OCI-LY7 (cell line): ENCODE measurements around the gene LAMA1.

Experiments used
- EZH2phosphoT487 ChIP-seq: fragments of 200-600 bp; sonication (generic); IDR thresholded peaks from 2 replicates; pipeline ENCODE4 v1.6.1; 2018; ENCODE audit warnings: low read depth, borderline replicate concordance, mild to moderate bottlenecking, mixed run types, antibody characterized with exemption, low read length, moderate library complexity, mixed read lengths
- TF ChIP-seq, protein P1 (sequence below): fragments of 200-600 bp; sonication (generic); conservative IDR thresholded peaks from 2 replicates; pipeline ENCODE4 v1.5.1; 2014; ENCODE audit warnings: mild to moderate bottlenecking, antibody characterized with exemption, low read length, moderate library complexity, mixed read lengths

GRCh38 chr18:7133181-7133580 lies 15.6 kb upstream of the LAMA1 start:
- TF ChIP-seq, protein P1, sequence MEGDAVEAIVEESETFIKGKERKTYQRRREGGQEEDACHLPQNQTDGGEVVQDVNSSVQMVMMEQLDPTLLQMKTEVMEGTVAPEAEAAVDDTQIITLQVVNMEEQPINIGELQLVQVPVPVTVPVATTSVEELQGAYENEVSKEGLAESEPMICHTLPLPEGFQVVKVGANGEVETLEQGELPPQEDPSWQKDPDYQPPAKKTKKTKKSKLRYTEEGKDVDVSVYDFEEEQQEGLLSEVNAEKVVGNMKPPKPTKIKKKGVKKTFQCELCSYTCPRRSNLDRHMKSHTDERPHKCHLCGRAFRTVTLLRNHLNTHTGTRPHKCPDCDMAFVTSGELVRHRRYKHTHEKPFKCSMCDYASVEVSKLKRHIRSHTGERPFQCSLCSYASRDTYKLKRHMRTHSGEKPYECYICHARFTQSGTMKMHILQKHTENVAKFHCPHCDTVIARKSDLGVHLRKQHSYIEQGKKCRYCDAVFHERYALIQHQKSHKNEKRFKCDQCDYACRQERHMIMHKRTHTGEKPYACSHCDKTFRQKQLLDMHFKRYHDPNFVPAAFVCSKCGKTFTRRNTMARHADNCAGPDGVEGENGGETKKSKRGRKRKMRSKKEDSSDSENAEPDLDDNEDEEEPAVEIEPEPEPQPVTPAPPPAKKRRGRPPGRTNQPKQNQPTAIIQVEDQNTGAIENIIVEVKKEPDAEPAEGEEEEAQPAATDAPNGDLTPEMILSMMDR: no peak
- TF ChIP-seq EZH2phosphoT487: no peak
